B cell (primary cell): ENCODE measurements around the gene WIPI1.

ENCODE experiments used
- CTCF ChIP-seq: fragments of 200-600 bp; IDR thresholded peaks from one replicate; pipeline ENCODE4 v1.8.0; 2022; ENCODE audit warnings: antibody characterized with exemption, mild to moderate bottlenecking
- EZH2 ChIP-seq: IDR thresholded peaks from 2 replicates; pipeline ENCODE4 v1.6.1; 2012; ENCODE audit warnings: borderline replicate concordance, low read depth, mild to moderate bottlenecking, moderate library complexity, low read length; ENCODE audit not compliant: insufficient read depth, poor library complexity, severe bottlenecking

DNA sequence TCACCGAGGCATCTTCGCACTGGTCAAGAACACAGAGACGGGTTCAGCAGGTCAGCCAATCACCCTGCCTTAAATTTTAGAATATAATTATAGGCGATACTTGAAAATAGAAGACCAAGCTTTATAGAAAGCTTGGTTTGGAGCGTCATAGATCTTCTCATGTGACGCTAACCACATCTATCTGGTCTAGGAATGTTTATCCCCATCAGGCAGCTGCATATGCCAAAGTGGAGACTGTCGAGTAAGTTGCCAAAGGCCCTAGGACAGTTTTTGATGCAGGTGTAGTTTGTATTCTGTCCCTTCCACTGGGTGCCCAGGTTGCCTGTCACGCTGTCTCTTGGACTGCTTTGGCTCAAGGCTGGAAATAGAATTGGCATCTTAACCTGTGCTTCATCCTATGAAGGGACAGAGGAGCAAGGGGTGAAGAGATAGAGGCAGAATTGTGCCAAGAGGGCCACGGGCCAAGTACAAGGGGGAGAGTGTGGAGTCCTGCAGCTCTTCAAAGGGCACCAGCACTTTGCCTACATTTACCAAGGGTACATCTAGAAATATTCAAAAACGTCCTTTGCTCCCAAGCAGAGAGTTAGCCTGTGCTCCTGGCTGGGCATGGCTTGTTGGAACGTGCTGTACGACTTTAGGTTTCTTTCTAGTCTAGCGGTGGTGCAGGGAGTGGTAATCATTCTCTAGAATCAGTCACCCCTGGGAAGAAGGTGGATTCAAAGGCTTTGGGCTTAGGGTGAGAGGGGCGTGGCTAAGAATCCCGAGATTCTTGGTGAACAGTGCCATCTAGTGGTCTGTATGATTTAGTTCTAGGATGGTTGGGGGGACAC is 5.3 kb upstream of the WIPI1 start:
- TF ChIP-seq CTCF, result peak; percentile 79
- no peak for TF ChIP-seq EZH2
